GM23338 (cell line): ENCODE measurements around the gene ACAN. TPM values are rescaled to one million over a fixed set of nuclear protein-coding genes. Genes with fewer than 3 reads are reported as not detected.

ENCODE experiments used
- ATAC-seq: fragments of 200-7000 bp; cut with Tn5 transposase; 3 replicates; pipeline ENCODE4 v1.9.1; 2020
- DNase-seq: peaks from one replicate; pipeline ENCODE4 v3.0.0-alpha.2; 2015; ENCODE audit warnings: low spot score
- H2AFZ ChIP-seq: fragments of 200-600 bp; sonication (generic); 2 replicates; pipeline ENCODE4 v1.8.0; 2016; ENCODE audit warnings: antibody characterized with exemption, mild to moderate bottlenecking, moderate library complexity
- H3F3A ChIP-seq: fragments of 200-600 bp; sonication (generic); replicated peaks from 2 replicates; pipeline ENCODE4 v1.8.0; 2017; ENCODE audit warnings: antibody characterized with exemption, mixed run types, low read depth
- H3K27ac ChIP-seq: fragments of 200-600 bp; sonication (generic); 2 replicates; pipeline ENCODE4 v1.6.1; 2016; ENCODE audit warnings: low read depth
- H3K27me3 ChIP-seq: fragments of 200-600 bp; sonication (generic); 2 replicates; pipeline ENCODE4 v1.8.0; 2016; ENCODE audit warnings: mild to moderate bottlenecking, mixed run types, moderate library complexity; ENCODE audit not compliant: insufficient read depth
- H3K36me3 ChIP-seq: fragments of 200-600 bp; sonication (generic); 2 replicates; pipeline ENCODE4 v1.8.0; 2016; ENCODE audit warnings: mild to moderate bottlenecking; ENCODE audit not compliant: insufficient read depth
- H3K4me1 ChIP-seq: fragments of 200-600 bp; sonication (generic); 2 replicates; pipeline ENCODE4 v1.8.0; 2016; ENCODE audit warnings: mild to moderate bottlenecking, moderate library complexity; ENCODE audit not compliant: insufficient read depth
- H3K4me2 ChIP-seq: fragments of 200-600 bp; sonication (generic); 2 replicates; pipeline ENCODE4 v1.7.1; 2017; ENCODE audit warnings: mixed run types
- H3K4me3 ChIP-seq: fragments of 200-600 bp; sonication (generic); 2 replicates; pipeline ENCODE4 v1.6.1; 2016; ENCODE audit warnings: mixed run types
- H3K79me2 ChIP-seq: fragments of 200-600 bp; sonication (generic); replicated peaks from 2 replicates; pipeline ENCODE4 v1.8.0; 2017; ENCODE audit warnings: mild to moderate bottlenecking; ENCODE audit not compliant: insufficient read depth
- H3K9me2 ChIP-seq: fragments of 200-600 bp; sonication (generic); 2 replicates; pipeline ENCODE4 v1.8.0; 2017; ENCODE audit not compliant: insufficient read depth
- H4K20me1 ChIP-seq: fragments of 200-600 bp; sonication (generic); replicated peaks from 2 replicates; pipeline ENCODE4 v1.8.0; 2017; ENCODE audit warnings: mild to moderate bottlenecking; ENCODE audit not compliant: insufficient read depth
- H3K27ac Mint-ChIP-seq: 2 replicates; pipeline ENCODE4 v1.8.0; 2020; ENCODE audit warnings: inconsistent platforms, mild to moderate bottlenecking, moderate library complexity, mixed read lengths
- H3K27me3 Mint-ChIP-seq: 3 replicates; pipeline ENCODE4 v1.8.0; 2022; ENCODE audit warnings: low read depth, mild to moderate bottlenecking, moderate library complexity, mixed read lengths, inconsistent platforms; ENCODE audit not compliant: insufficient read depth, poor library complexity
- H3K36me3 Mint-ChIP-seq: 3 replicates; pipeline ENCODE4 v1.8.0; 2021; ENCODE audit warnings: low read depth, mild to moderate bottlenecking, inconsistent platforms, moderate library complexity, mixed read lengths
- H3K4me1 Mint-ChIP-seq: 3 replicates; pipeline ENCODE4 v1.8.0; 2020; ENCODE audit warnings: mild to moderate bottlenecking, inconsistent platforms, mixed read lengths
- H3K4me3 Mint-ChIP-seq: 3 replicates; pipeline ENCODE4 v1.8.0; 2021; ENCODE audit warnings: moderate library complexity, mild to moderate bottlenecking, inconsistent platforms, mixed read lengths
- H3K9me3 Mint-ChIP-seq: 3 replicates; pipeline ENCODE4 v1.8.0; 2020; ENCODE audit warnings: moderate library complexity, mild to moderate bottlenecking, inconsistent platforms, mixed read lengths
- CREB1 ChIP-seq: fragments of 250-450 bp; sonication (Bioruptor Pico); IDR thresholded peaks from 2 replicates; pipeline ENCODE4 v1.5.0; 2020; ENCODE audit warnings: low read depth, mild to moderate bottlenecking, moderate library complexity
- CTCF ChIP-seq, 2 experiments: fragments of 200-600 bp in 1 of 2; sonication (generic) in 1 of 2; conservative IDR thresholded peaks; 2 replicates each; pipeline versions ENCODE4 v1.5.1 to v1.6.1; 2016 to 2017; ENCODE audit warnings: antibody characterized with exemption in 2 of 2, low read depth in 2 of 2, mild to moderate bottlenecking in 2 of 2, moderate library complexity in 1 of 2
- EZH2 ChIP-seq: fragments of 200-600 bp; sonication (generic); IDR thresholded peaks from one replicate; pipeline ENCODE4 v1.8.0; 2017; ENCODE audit warnings: antibody characterized with exemption, mild to moderate bottlenecking, low read depth; ENCODE audit not compliant: unreplicated experiment
- JUNB ChIP-seq: IDR thresholded peaks from one replicate; pipeline ENCODE4 v1.6.1; 2016; ENCODE audit warnings: antibody characterized with exemption; ENCODE audit not compliant: unreplicated experiment
- NANOG ChIP-seq: IDR thresholded peaks from 2 replicates; pipeline ENCODE4 v1.6.1; 2016; ENCODE audit warnings: antibody characterized with exemption, borderline replicate concordance
- POLR2AphosphoS5 ChIP-seq: IDR thresholded peaks from 2 replicates; pipeline ENCODE4 v1.6.1; 2016; ENCODE audit warnings: antibody characterized with exemption, low read depth
- REST ChIP-seq: IDR thresholded peaks from one replicate; pipeline ENCODE4 v1.6.1; 2018; ENCODE audit warnings: antibody characterized with exemption; ENCODE audit not compliant: unreplicated experiment
- STAT1 ChIP-seq: IDR thresholded peaks from one replicate; pipeline ENCODE4 v1.6.1; 2016; ENCODE audit warnings: antibody characterized with exemption; ENCODE audit not compliant: unreplicated experiment
- ZNF114 ChIP-seq: fragments of 250-450 bp; sonication (Bioruptor Pico); IDR thresholded peaks from 2 replicates; pipeline ENCODE4 v1.5.0; 2020; ENCODE audit warnings: mild to moderate bottlenecking, moderate library complexity
- ZNF331 ChIP-seq: fragments of 250-450 bp; sonication (Bioruptor Pico); IDR thresholded peaks from 2 replicates; pipeline ENCODE4 v1.5.0; 2020; ENCODE audit warnings: low read depth, mild to moderate bottlenecking, moderate library complexity
- ZNF462 ChIP-seq: fragments of 250-450 bp; sonication (Bioruptor Pico); IDR thresholded peaks from 2 replicates; pipeline ENCODE4 v1.5.0; 2020; ENCODE audit warnings: mild to moderate bottlenecking, moderate library complexity
- polyA plus RNA-seq: library from polyadenylated mRNA; unstranded; fragments of >200 nt; fragmentation: Nextera tagmentation; extraction: Ambion mirVana; gene quantifications from 2 replicates; pipeline ENCODE4 v1.2.1, GENCODE V29; 2016
- total RNA-seq: library from RNA; depleted of rRNA; stranded (reverse); fragments of >200 nt; shearing (Covaris generic); gene quantifications from 2 replicates; pipeline ENCODE4 v1.2.3, GENCODE V29; 2014

The ACAN gene
- total and polyA plus RNA-seq, 2 experiments from 2014 or later = 2.5 to 4.9 TPM

- no peaks in the 10 kb centered on the region for H3K36me3 ChIP-seq
- H3K27me3 ChIP-seq = no peaks in the 10 kb centered on the region
- ATAC-seq (no peak), DNase-seq (no peak)
- no peaks in the 10 kb centered on the region for H3K79me2 ChIP-seq
- no peak overlapping the region for H2AFZ ChIP-seq
- no peaks in the 10 kb centered on the region for H4K20me1 ChIP-seq
- no peak overlapping the region for H3K4me2 ChIP-seq
- H3K4me1 ChIP-seq = no peaks in the 10 kb centered on the region
- no peaks in the 10 kb centered on the region for H3K36me3 Mint-ChIP-seq
- no peaks in the 10 kb centered on the region; the same call in 1 of the 2 replicates for H3K9me2 ChIP-seq
- H3K27ac ChIP-seq = no peak overlapping the region
- H3K9me3 Mint-ChIP-seq = no peaks in the 10 kb centered on the region
- H3K27me3 Mint-ChIP-seq = peaks cover 1% of the 10 kb centered on the region
- H3F3A ChIP-seq = no peaks in the 10 kb centered on the region
- no peaks in the 10 kb centered on the region for H3K4me1 Mint-ChIP-seq
- H3K27ac Mint-ChIP-seq = no peak overlapping the region
- no peak overlapping the region for H3K4me3 Mint-ChIP-seq
- TF ChIP-seq POLR2AphosphoS5 (no peak), REST (no peak), JUNB (no peak), NANOG (no peak), STAT1 (no peak)
- no peak overlapping the region for H3K4me3 ChIP-seq
Observed at GRCh38 chr15:88759872-88760271, 43.4 kb upstream of the ACAN start.

- no peaks in the 10 kb centered on the region for H3F3A ChIP-seq
- Mint-ChIP-seq H3K9me3 (no peaks in the 10 kb centered on the region), H3K27me3 (peaks cover 6% of the 10 kb centered on the region), H3K4me3 (no peak overlapping the region), H3K36me3 (no peaks in the 10 kb centered on the region), H3K4me1 (no peaks in the 10 kb centered on the region), H3K27ac (no peak overlapping the region)
- ATAC-seq = no peak
- H3K9me2 ChIP-seq = 0 out of 2 replicates have a peak, but pooled peaks cover 3% of the 10 kb centered on the region
- no peak overlapping the region for H3K4me2 ChIP-seq
- H3K27ac ChIP-seq = no peak overlapping the region
- H2AFZ ChIP-seq = no peak overlapping the region
- H3K4me1 ChIP-seq = no peaks in the 10 kb centered on the region; the same call in 1 of the 2 replicates
- H3K36me3 ChIP-seq = no peaks in the 10 kb centered on the region
- DNase-seq = no peak
- peaks cover 26% of the 10 kb centered on the region for H3K27me3 ChIP-seq
- no peak overlapping the region for H3K4me3 ChIP-seq
- H4K20me1 ChIP-seq = no peaks in the 10 kb centered on the region
- H3K79me2 ChIP-seq = no peaks in the 10 kb centered on the region
- TF ChIP-seq EZH2 (no peak), STAT1 (no peak), CTCF (conservative IDR thresholded peaks at IDR 0.05; ENCODE audit: low read depth in 2 of 2) (no peak), JUNB (no peak), ZNF114 (CRISPR knock-in tag) (no peak), ZNF331 (CRISPR knock-in tag) (no peak), CREB1 (CRISPR knock-in tag) (no peak), ZNF462 (CRISPR knock-in tag) (no peak)
Observed at GRCh38 chr15:88764448-88764847, 38.8 kb upstream of the ACAN start.
